Effector memory CD4-positive, alpha-beta T cell (primary cell): ENCODE data around the gene PPA2.

Source experiments
- DNase-seq, 3 donors: peaks; one replicate each; pipeline ENCODE4 v3.0.0-alpha.2; 2020
- H3K27ac ChIP-seq: 2 replicates; pipeline ENCODE4 v1.7.0; 2013; ENCODE audit warnings: mild to moderate bottlenecking, low read length, moderate library complexity; ENCODE audit not compliant: insufficient read depth, poor library complexity, severe bottlenecking
- H3K27me3 ChIP-seq: replicated peaks from 2 replicates; pipeline ENCODE4 v1.7.0; 2013; ENCODE audit warnings: mild to moderate bottlenecking, low read length; ENCODE audit not compliant: insufficient read depth, control insufficient read depth, poor library complexity, severe bottlenecking
- H3K36me3 ChIP-seq: 2 replicates; pipeline ENCODE4 v1.7.0; 2013; ENCODE audit warnings: mild to moderate bottlenecking, low read length, moderate library complexity; ENCODE audit not compliant: control insufficient read depth, insufficient read depth
- H3K4me1 ChIP-seq: 2 replicates; pipeline ENCODE4 v1.7.0; 2013; ENCODE audit warnings: low read length, mild to moderate bottlenecking; ENCODE audit not compliant: control insufficient read depth, insufficient read depth, poor library complexity, severe bottlenecking
- H3K4me3 ChIP-seq: 2 replicates; pipeline ENCODE4 v1.7.0; 2013; ENCODE audit warnings: low read length, low read depth, mild to moderate bottlenecking; ENCODE audit not compliant: insufficient read depth, poor library complexity, severe bottlenecking
- H3K9me3 ChIP-seq: 2 replicates; pipeline ENCODE4 v1.7.0; 2013; ENCODE audit warnings: mild to moderate bottlenecking, low read length, moderate library complexity; ENCODE audit not compliant: control insufficient read depth
- total RNA-seq, 3 donors: gene quantifications; one replicate each; lab custom pipeline; 2026; lab: John Stamatoyannopoulos, UW

Gene PPA2
- total RNA-seq = 28.7 to 53.8 (median 29.2) reads per million in 3 donors

GRCh38 chr4:105473324-105474098 is at the start of gene PPA2:
TSS of gene PPA2 (minus strand) at chr4:105474062. CDS start at chr4:105474050, 12 bp downstream.
- peak; percentile 66 to 72 (median 67) for DNase-seq
- Histone ChIP-seq H3K27me3 (no peaks in the 10 kb centered on the region), H3K36me3 (no peaks in the 10 kb centered on the region), H3K9me3 (no peaks in the 10 kb centered on the region), H3K4me3 (peak within 1 kb of the TSS; percentile 99), H3K27ac (peak within 1 kb of the TSS; percentile 96), H3K4me1 (peaks cover 12% of the 10 kb centered on the region)

DNA sequence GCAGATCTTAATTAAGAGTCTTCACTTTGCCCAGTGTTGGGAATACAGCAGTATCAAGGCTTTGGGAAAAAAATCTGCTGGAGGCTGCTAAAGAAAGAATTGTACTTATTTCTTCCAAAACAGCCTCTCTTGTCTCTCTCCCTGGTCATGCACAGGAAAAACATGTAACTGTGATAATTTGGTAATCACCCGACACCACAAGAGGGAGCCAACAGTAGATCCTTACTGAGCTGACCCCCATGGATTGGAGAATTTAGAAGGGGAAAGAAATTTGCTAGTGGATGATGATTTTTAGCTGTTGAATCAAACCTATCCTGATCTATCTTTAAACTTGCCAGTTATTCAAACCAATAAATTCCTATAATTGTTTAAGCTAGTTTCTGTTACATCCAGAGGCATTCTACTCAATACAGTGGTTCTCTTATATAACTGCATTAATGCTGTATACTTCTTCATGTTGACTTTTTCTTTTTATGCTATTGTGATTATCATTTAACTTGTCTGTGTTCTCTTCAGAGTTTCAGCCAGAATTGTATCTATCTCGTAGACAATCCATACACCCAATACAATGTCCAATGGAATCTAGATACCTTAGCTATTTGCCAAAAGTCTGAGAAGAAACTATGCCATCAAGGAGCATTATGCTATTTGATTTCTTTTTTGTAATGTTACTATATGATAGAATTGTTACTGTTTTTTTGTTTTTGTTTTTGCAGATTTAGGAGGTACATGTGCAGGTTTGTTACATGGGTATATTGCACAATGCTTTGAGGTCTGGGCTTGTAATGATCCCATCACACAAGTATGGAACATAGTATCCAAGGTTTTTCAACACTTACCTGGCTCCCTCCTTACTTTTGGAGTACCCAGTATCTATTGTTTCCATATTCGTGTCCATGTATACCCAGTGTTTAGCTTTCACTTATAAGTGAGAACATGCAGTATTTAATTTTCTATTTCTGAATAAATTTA is 47.2 kb upstream of the PPA2 start:
- peaks cover 2% of the 10 kb centered on the region for H3K27me3 ChIP-seq
- DNase-seq = no peak
- H3K4me1 ChIP-seq = no peaks in the 10 kb centered on the region
- H3K27ac ChIP-seq = no peak overlapping the region
- H3K9me3 ChIP-seq = no peaks in the 10 kb centered on the region
- H3K36me3 ChIP-seq = no peaks in the 10 kb centered on the region
- H3K4me3 ChIP-seq = no peak overlapping the region

- H3K4me1 ChIP-seq = no peaks in the 10 kb centered on the region
- H3K36me3 ChIP-seq = no peaks in the 10 kb centered on the region
- DNase-seq = no peak
- H3K27me3 ChIP-seq = no peaks in the 10 kb centered on the region
- no peak overlapping the region for H3K27ac ChIP-seq
- H3K9me3 ChIP-seq = no peaks in the 10 kb centered on the region
- no peak overlapping the region for H3K4me3 ChIP-seq
Observed at GRCh38 chr4:105510245-105510644, 36.4 kb upstream of the PPA2 start.

GRCh38 chr4:105509714-105510113 is 35.9 kb upstream of the PPA2 start:
- Histone ChIP-seq H3K9me3 (no peaks in the 10 kb centered on the region), H3K27ac (no peak overlapping the region), H3K27me3 (no peaks in the 10 kb centered on the region), H3K4me1 (no peaks in the 10 kb centered on the region), H3K36me3 (no peaks in the 10 kb centered on the region), H3K4me3 (no peak overlapping the region)
- DNase-seq = no peak

DNA sequence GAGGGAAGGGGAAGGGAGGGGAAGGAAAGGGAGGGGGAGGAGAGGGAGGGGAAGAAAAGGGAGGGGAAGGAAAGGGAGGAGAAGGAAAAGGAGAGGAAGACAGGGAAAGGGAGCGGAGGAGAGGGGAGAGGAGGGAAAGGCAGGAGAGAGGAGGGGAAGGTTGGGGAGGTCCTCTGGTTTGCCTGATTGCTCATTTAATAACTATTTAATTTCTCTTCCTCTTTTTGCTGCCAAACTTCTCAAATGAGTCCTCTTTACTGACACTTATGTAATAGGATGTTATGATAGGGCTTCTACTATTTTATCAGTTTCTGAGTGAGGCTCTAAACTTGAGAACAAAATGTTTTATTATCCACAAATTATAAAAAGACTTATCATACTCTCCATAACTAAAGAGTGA is 35.4 kb upstream of the PPA2 start:
- H3K36me3 ChIP-seq = no peaks in the 10 kb centered on the region
- DNase-seq = no peak
- no peak overlapping the region for H3K4me3 ChIP-seq
- no peaks in the 10 kb centered on the region for H3K4me1 ChIP-seq
- H3K27me3 ChIP-seq = no peaks in the 10 kb centered on the region
- no peaks in the 10 kb centered on the region for H3K9me3 ChIP-seq
- no peak overlapping the region for H3K27ac ChIP-seq

DNA sequence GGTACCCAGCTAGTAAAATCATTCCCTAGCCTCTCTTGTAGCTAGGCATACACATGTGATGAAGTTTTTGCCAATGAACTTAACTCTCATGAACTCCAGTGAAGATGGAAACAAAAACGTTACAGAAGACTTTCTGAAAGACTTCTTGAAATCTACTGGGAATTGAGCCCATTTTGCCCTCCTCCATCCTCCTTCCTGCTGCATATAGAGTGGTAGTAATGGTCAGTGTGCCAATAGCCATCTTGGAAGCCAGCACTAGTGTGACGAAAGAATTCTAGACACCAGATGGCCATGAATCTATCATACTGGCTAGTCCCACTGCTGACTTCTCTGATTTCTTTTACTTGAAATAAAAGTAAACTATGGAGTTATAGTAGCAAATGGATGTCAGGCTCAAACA is 30.9 kb upstream of the PPA2 start:
- Histone ChIP-seq H3K9me3 (no peaks in the 10 kb centered on the region), H3K27ac (no peak overlapping the region), H3K4me1 (no peaks in the 10 kb centered on the region), H3K4me3 (no peak overlapping the region), H3K36me3 (no peaks in the 10 kb centered on the region), H3K27me3 (no peaks in the 10 kb centered on the region)
- DNase-seq = no peak

DNA sequence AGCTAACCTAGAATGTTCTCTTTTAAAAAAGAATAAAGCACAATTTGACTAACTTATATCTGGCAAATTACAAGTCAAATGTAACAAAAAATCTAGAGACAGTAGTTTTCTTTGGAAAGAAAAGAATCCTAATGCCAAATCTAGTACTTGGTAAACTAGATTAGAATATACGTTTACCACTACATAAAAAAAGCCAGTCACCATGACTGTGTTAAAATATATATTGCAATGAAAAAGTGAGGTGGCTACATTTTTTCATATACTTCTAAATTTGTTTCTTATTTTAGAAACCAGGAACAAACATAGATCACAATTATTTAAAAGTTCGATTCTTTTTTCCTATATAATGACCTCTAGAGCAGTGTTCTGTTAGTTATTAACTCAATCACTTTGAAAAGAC is 29.6 kb upstream of the PPA2 start:
- no peak for DNase-seq
- Histone ChIP-seq H3K27me3 (no peaks in the 10 kb centered on the region), H3K4me1 (no peaks in the 10 kb centered on the region), H3K9me3 (no peaks in the 10 kb centered on the region), H3K27ac (no peak overlapping the region), H3K4me3 (no peak overlapping the region), H3K36me3 (no peaks in the 10 kb centered on the region)

GRCh38 chr4:105496899-105497298 is 23.0 kb upstream of the PPA2 start:
- no peaks in the 10 kb centered on the region for H3K27me3 ChIP-seq
- H3K4me3 ChIP-seq = no peak overlapping the region
- no peaks in the 10 kb centered on the region for H3K4me1 ChIP-seq
- no peak for DNase-seq
- no peaks in the 10 kb centered on the region for H3K36me3 ChIP-seq
- no peaks in the 10 kb centered on the region for H3K9me3 ChIP-seq
- H3K27ac ChIP-seq = no peak overlapping the region

- Histone ChIP-seq H3K27ac (no peak overlapping the region), H3K4me1 (no peaks in the 10 kb centered on the region), H3K36me3 (no peaks in the 10 kb centered on the region), H3K9me3 (no peaks in the 10 kb centered on the region), H3K4me3 (no peak overlapping the region), H3K27me3 (no peaks in the 10 kb centered on the region)
- no peak for DNase-seq
Observed at GRCh38 chr4:105495667-105496066, 21.8 kb upstream of the PPA2 start.

DNA sequence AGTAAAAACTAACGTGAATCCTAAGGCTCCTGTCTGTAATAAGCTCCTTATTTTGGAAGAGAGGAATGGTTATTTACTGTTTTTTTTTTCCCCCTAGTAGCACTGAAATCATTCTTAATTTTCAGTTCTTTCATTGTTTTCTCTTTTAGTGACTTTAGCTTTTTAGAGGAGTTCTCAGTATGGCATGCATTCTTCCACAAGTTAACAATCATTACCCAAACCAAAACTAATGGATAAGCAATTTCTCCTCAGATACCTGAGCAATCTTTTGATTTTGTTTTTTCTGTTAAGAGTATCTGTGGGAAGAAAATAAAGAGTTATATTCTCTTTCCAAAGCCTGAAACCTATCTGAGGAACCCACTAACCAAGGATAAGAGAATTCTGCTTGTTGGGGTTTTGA is 16.7 kb upstream of the PPA2 start:
- no peaks in the 10 kb centered on the region for H3K4me1 ChIP-seq
- H3K27me3 ChIP-seq = no peaks in the 10 kb centered on the region
- no peaks in the 10 kb centered on the region for H3K9me3 ChIP-seq
- no peak for DNase-seq
- H3K27ac ChIP-seq = no peak overlapping the region
- no peaks in the 10 kb centered on the region for H3K36me3 ChIP-seq
- H3K4me3 ChIP-seq = no peak overlapping the region
